Measurements from ENCODE around the gene TRIM16.
"Not testable (repeated sequence)": the region's sequence is repeated elsewhere in the genome, so short reads cannot be mapped to it uniquely, and the experiment has no call there.

Gene TRIM16

GRCh38 chr17:15588017-15588416 is 96.1 kb downstream of the TRIM16 start:
- not testable (repeated sequence) for DNase-seq (ENCODE audit: insufficient read length, low spot score); FAIRE-seq

- not testable (repeated sequence) for FAIRE-seq
Observed at GRCh38 chr17:15583313-15583712, 100.8 kb downstream of the TRIM16 start.

GRCh38 chr17:15581462-15581861 is 102.6 kb downstream of the TRIM16 start:
- FAIRE-seq; DNase-seq (ENCODE audit: insufficient read length, low spot score): not testable (repeated sequence)

More at GRCh38 chr17:15583313-15583712, 100.8 kb downstream of the TRIM16 start:
- not testable (repeated sequence) for DNase-seq (ENCODE audit: insufficient read length, low spot score)
